ENCODE data around the gene MON1B. TPM values are rescaled to one million over a fixed set of nuclear protein-coding genes. Genes with fewer than 3 reads are reported as not detected.
A peak's percentile ranks its signal among the peaks of the same experiment; 100 is the strongest.

The MON1B gene
- total and polyA plus RNA-seq, 2 of the 13 experiments (the other 11 are each of a cell fraction or from before 2014, with no cell fraction given), result 13.4 to 15.6 TPM

- TF ChIP-seq RNF2 (conservative IDR thresholded peaks at IDR 0.05; ENCODE audit: low read depth) (peak; percentile 75), MXD4 (CRISPR knock-in tag; IDR thresholded peaks at IDR 0.05) (no peak), SP4 (CRISPR knock-in tag; IDR thresholded peaks at IDR 0.05) (no peak), ZNF549 (CRISPR knock-in tag; IDR thresholded peaks at IDR 0.05) (no peak), ISL2 (CRISPR knock-in tag; IDR thresholded peaks at IDR 0.05) (peak; percentile 71; the same call in 1 of the 2 replicates), E2F5 (CRISPR knock-in tag; conservative IDR thresholded peaks at IDR 0.05) (no peak), TBL1XR1 (IDR thresholded peaks at IDR 0.05; ENCODE audit: borderline replicate concordance, low read length, partially characterized antibody) (no peak), SMC3 (IDR thresholded peaks at IDR 0.05; ENCODE audit: low read length) (peak; percentile 100), HOMEZ (CRISPR knock-in tag; IDR thresholded peaks at IDR 0.05; ENCODE audit: low read depth) (peak; percentile 58; the same call in 1 of the 2 replicates), FOXP4 (CRISPR knock-in tag; IDR thresholded peaks at IDR 0.05) (peak; percentile 46; the same call in 1 of the 2 replicates), GABPA (IDR thresholded peaks at IDR 0.05; ENCODE audit: low read depth, low read length) (no peak), GABPA (CRISPR knock-in tag; IDR thresholded peaks at IDR 0.05; ENCODE audit: low read depth) (no peak), KLF13 (CRISPR knock-in tag; IDR thresholded peaks at IDR 0.05) (no peak), RORA (CRISPR knock-in tag; IDR thresholded peaks at IDR 0.05) (no peak), RFX5 (IDR thresholded peaks at IDR 0.05; ENCODE audit: low read depth, low read length) (peak; percentile 54; the same call in 1 of the 2 replicates), ZNF572 (CRISPR knock-in tag; IDR thresholded peaks at IDR 0.05) (peak; percentile 99), THAP11 (CRISPR knock-in tag; IDR thresholded peaks at IDR 0.05) (peak; percentile 64)
- TF ChIP-seq, protein P1, sequence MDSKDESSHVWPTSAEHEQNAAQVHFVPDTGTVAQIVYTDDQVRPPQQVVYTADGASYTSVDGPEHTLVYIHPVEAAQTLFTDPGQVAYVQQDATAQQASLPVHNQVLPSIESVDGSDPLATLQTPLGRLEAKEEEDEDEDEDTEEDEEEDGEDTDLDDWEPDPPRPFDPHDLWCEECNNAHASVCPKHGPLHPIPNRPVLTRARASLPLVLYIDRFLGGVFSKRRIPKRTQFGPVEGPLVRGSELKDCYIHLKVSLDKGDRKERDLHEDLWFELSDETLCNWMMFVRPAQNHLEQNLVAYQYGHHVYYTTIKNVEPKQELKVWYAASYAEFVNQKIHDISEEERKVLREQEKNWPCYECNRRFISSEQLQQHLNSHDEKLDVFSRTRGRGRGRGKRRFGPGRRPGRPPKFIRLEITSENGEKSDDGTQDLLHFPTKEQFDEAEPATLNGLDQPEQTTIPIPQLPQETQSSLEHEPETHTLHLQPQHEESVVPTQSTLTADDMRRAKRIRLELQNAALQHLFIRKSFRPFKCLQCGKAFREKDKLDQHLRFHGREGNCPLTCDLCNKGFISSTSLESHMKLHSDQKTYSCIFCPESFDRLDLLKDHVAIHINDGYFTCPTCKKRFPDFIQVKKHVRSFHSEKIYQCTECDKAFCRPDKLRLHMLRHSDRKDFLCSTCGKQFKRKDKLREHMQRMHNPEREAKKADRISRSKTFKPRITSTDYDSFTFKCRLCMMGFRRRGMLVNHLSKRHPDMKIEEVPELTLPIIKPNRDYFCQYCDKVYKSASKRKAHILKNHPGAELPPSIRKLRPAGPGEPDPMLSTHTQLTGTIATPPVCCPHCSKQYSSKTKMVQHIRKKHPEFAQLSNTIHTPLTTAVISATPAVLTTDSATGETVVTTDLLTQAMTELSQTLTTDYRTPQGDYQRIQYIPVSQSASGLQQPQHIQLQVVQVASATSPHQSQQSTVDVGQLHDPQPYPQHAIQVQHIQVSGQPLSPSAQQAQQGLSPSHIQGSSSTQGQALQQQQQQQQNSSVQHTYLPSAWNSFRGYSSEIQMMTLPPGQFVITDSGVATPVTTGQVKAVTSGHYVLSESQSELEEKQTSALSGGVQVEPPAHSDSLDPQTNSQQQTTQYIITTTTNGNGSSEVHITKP (CRISPR knock-in tag; IDR thresholded peaks at IDR 0.05; ENCODE audit: low read depth), result no peak
- TF ChIP-seq, protein P2, sequence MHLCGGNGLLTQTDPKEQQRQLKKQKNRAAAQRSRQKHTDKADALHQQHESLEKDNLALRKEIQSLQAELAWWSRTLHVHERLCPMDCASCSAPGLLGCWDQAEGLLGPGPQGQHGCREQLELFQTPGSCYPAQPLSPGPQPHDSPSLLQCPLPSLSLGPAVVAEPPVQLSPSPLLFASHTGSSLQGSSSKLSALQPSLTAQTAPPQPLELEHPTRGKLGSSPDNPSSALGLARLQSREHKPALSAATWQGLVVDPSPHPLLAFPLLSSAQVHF (CRISPR knock-in tag; IDR thresholded peaks at IDR 0.05), result no peak
- TF ChIP-seq, protein P3, sequence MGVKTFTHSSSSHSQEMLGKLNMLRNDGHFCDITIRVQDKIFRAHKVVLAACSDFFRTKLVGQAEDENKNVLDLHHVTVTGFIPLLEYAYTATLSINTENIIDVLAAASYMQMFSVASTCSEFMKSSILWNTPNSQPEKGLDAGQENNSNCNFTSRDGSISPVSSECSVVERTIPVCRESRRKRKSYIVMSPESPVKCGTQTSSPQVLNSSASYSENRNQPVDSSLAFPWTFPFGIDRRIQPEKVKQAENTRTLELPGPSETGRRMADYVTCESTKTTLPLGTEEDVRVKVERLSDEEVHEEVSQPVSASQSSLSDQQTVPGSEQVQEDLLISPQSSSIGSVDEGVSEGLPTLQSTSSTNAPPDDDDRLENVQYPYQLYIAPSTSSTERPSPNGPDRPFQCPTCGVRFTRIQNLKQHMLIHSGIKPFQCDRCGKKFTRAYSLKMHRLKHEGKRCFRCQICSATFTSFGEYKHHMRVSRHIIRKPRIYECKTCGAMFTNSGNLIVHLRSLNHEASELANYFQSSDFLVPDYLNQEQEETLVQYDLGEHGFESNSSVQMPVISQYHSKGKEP (CRISPR knock-in tag; IDR thresholded peaks at IDR 0.05), result peak; percentile 75; the same call in 1 of the 2 replicates
Measured at GRCh38 chr16:77236063-77236511, 45.1 kb downstream of the MON1B start (continued).
